Left ventricle myocardium inferior (tissue), 1 donor: ENCODE data around the gene MTR. TPM values are rescaled to one million over a fixed set of nuclear protein-coding genes. Genes with fewer than 3 reads are reported as not detected.

ENCODE experiments used
- DNase-seq: peaks from one replicate; pipeline ENCODE4 v3.0.0-alpha.2; 2020
- H3K27ac ChIP-seq: fragments of 200-600 bp; replicated peaks from 2 replicates; pipeline ENCODE4 v1.8.0; 2021
- H3K27me3 ChIP-seq: fragments of 200-600 bp; 2 replicates; pipeline ENCODE4 v1.8.0; 2021; ENCODE audit warnings: low read depth
- H3K36me3 ChIP-seq: fragments of 200-600 bp; 2 replicates; pipeline ENCODE4 v1.8.0; 2021
- H3K4me1 ChIP-seq: fragments of 200-600 bp; 2 replicates; pipeline ENCODE4 v1.8.0; 2021
- H3K4me3 ChIP-seq: fragments of 200-600 bp; 2 replicates; pipeline ENCODE4 v1.8.0; 2021; ENCODE audit warnings: mild to moderate bottlenecking, moderate library complexity
- H3K9me3 ChIP-seq: fragments of 200-600 bp; replicated peaks from 2 replicates; pipeline ENCODE4 v1.8.0; 2021
- intact Hi-C: fragments of 100-400 bp; cut with micrococcal nuclease; formaldehyde crosslinking; loops from one replicate; pipeline ENCODE4 v1.11.0; 2022
- total RNA-seq: library from RNA; stranded (reverse); fragmentation: NEBNext Ultra II Directional; extraction: Animal tissue kit (Norgen Biotek cat#: 25700); gene quantifications from one replicate; pipeline ENCODE4 v1.2.1, GENCODE V29; 2021
- TF ChIP-seq, protein P1 (sequence below): fragments of 200-600 bp; IDR thresholded peaks from 2 replicates; pipeline ENCODE4 v1.8.0; 2021; ENCODE audit warnings: antibody characterized with exemption, mild to moderate bottlenecking, borderline replicate concordance
- donor health status: DM: no; HTN: yes; CAD: no; lungs with severe emphysema.

The MTR gene
- total RNA-seq, 1 donor from 2014 or later: 47.6 TPM

GRCh38 chr1:236945002-236945401, 149.9 kb downstream of the MTR start:
- Histone ChIP-seq H3K4me1 (no peaks in the 10 kb centered on the region), H3K9me3 (no peaks in the 10 kb centered on the region), H3K27me3 (no peaks in the 10 kb centered on the region), H3K4me3 (no peak overlapping the region), H3K36me3 (no peaks in the 10 kb centered on the region), H3K27ac (no peak overlapping the region)
- intact Hi-C loops: no loop called here
- TF ChIP-seq, protein P1, sequence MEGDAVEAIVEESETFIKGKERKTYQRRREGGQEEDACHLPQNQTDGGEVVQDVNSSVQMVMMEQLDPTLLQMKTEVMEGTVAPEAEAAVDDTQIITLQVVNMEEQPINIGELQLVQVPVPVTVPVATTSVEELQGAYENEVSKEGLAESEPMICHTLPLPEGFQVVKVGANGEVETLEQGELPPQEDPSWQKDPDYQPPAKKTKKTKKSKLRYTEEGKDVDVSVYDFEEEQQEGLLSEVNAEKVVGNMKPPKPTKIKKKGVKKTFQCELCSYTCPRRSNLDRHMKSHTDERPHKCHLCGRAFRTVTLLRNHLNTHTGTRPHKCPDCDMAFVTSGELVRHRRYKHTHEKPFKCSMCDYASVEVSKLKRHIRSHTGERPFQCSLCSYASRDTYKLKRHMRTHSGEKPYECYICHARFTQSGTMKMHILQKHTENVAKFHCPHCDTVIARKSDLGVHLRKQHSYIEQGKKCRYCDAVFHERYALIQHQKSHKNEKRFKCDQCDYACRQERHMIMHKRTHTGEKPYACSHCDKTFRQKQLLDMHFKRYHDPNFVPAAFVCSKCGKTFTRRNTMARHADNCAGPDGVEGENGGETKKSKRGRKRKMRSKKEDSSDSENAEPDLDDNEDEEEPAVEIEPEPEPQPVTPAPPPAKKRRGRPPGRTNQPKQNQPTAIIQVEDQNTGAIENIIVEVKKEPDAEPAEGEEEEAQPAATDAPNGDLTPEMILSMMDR: no peak
- DNase-seq: no peak

- no peak overlapping the region for H3K4me3 ChIP-seq
- TF ChIP-seq, protein P1: no peak
- no peak for DNase-seq
- no peaks in the 10 kb centered on the region for H3K36me3 ChIP-seq
- H3K27me3 ChIP-seq: no peaks in the 10 kb centered on the region
- no peaks in the 10 kb centered on the region for H3K9me3 ChIP-seq
- peaks cover 11% of the 10 kb centered on the region for H3K4me1 ChIP-seq
- intact Hi-C loops: no loop called here
- H3K27ac ChIP-seq: no peak overlapping the region
These were observed 152.7 kb downstream of the MTR start for GRCh38 chr1:236947794-236948193.

GRCh38 chr1:236948381-236948780, 153.3 kb downstream of the MTR start:
- Histone ChIP-seq H3K4me1 (peaks cover 17% of the 10 kb centered on the region), H3K27ac (no peak overlapping the region), H3K9me3 (no peaks in the 10 kb centered on the region), H3K4me3 (no peak overlapping the region), H3K36me3 (no peaks in the 10 kb centered on the region), H3K27me3 (no peaks in the 10 kb centered on the region)
- TF ChIP-seq, protein P1: no peak
- intact Hi-C loops: no loop called here
- DNase-seq: no peak

- Histone ChIP-seq H3K27me3 (no peaks in the 10 kb centered on the region), H3K27ac (no peak overlapping the region), H3K36me3 (no peaks in the 10 kb centered on the region), H3K4me1 (peaks cover 20% of the 10 kb centered on the region), H3K4me3 (no peak overlapping the region), H3K9me3 (no peaks in the 10 kb centered on the region)
- TF ChIP-seq, protein P1: no peak
- DNase-seq: no peak
- intact Hi-C loops: no loop called here
These were observed 153.9 kb downstream of the MTR start for GRCh38 chr1:236948996-236949395.

DNA sequence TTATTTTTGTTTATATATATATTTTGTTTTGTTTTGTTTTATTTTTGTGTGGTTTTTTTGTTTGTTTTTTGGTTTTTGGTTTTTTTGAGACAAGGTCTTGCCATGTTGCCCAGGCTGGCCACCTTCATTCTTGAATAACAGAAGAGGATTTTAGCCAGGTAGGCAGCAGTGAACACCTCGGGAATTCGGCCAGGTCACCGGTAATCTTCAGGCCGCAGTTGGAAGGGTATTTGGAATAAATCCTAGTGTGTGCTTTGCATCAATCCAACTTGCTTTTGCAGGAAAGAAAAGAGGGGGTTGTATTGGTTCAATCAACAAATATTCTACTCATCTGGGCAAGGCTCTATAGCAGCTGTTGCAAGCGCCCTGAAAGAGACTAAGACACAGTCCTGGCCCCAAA, 155.3 kb downstream of the MTR start:
- Histone ChIP-seq H3K9me3 (no peaks in the 10 kb centered on the region), H3K4me1 (peaks cover 20% of the 10 kb centered on the region), H3K27ac (no peak overlapping the region), H3K36me3 (no peaks in the 10 kb centered on the region), H3K27me3 (no peaks in the 10 kb centered on the region), H3K4me3 (no peak overlapping the region)
- DNase-seq: no peak
- TF ChIP-seq, protein P1: no peak
- intact Hi-C loops: no loop called here

- Histone ChIP-seq H3K27me3 (no peaks in the 10 kb centered on the region), H3K27ac (no peak overlapping the region), H3K36me3 (no peaks in the 10 kb centered on the region), H3K4me1 (peaks cover 20% of the 10 kb centered on the region), H3K4me3 (no peak overlapping the region), H3K9me3 (no peaks in the 10 kb centered on the region)
- TF ChIP-seq, protein P1: no peak
- DNase-seq: no peak
- intact Hi-C loops: no loop called here
These were observed 156.6 kb downstream of the MTR start for GRCh38 chr1:236951672-236952071.
